Nephron progenitor cell (in vitro differentiated cells): Measurements from ENCODE around the gene PDE2A.
A peak's percentile ranks its signal among the peaks of the same experiment; 100 is the strongest.

ENCODE experiments used
- DNase-seq: peaks from one replicate; pipeline ENCODE4 v3.0.0; 2021
- H3K27ac Mint-ChIP-seq: 2 replicates; pipeline ENCODE4 v1.8.0; 2021; ENCODE audit warnings: mild to moderate bottlenecking, moderate library complexity, mixed read lengths
- H3K27me3 Mint-ChIP-seq: 2 replicates; pipeline ENCODE4 v1.8.0; 2021; ENCODE audit warnings: mild to moderate bottlenecking, low read depth, mixed read lengths; ENCODE audit not compliant: poor library complexity
- H3K36me3 Mint-ChIP-seq: 2 replicates; pipeline ENCODE4 v1.8.0; 2021; ENCODE audit warnings: low read depth, mixed read lengths
- H3K4me1 Mint-ChIP-seq: 2 replicates; pipeline ENCODE4 v1.8.0; 2021; ENCODE audit warnings: mixed read lengths
- H3K4me3 Mint-ChIP-seq: 2 replicates; pipeline ENCODE4 v1.8.0; 2021; ENCODE audit warnings: mild to moderate bottlenecking, moderate library complexity, mixed read lengths
- H3K9me3 Mint-ChIP-seq: 2 replicates; pipeline ENCODE4 v1.8.0; 2021; ENCODE audit warnings: mild to moderate bottlenecking, moderate library complexity, mixed read lengths
- TF ChIP-seq, protein P1 (sequence below): fragments of 200-600 bp; sonication (generic); IDR thresholded peaks from 2 replicates; pipeline ENCODE4 v1.5.0; 2021; ENCODE audit warnings: antibody characterized with exemption

The PDE2A gene

DNA sequence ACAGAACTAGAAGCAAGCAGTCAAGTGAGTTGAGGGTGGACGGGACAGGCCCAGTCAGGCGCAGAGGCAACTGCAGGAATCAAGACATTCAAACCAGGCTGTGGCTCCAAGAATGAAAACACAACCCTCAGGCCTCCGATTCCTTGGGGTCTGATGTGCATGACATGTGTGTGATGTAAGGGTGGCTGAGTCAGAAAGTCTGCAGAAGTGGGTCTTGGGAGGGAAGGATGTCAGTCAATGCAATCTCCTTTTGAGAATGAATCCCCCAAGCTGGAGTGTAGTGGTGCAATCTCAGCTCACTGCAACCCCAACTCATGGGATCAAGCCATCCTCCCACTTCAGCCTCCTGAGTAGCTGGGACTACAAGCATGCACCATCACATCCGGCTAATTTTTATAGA lies 15.9 kb upstream of the PDE2A start:
- Mint-ChIP-seq H3K9me3 (no peaks in the 10 kb centered on the region), H3K27ac (peak overlapping the region; percentile 10), H3K4me3 (no peak overlapping the region), H3K36me3 (peaks cover 38% of the 10 kb centered on the region), H3K4me1 (peaks cover 12% of the 10 kb centered on the region), H3K27me3 (no peaks in the 10 kb centered on the region)
- TF ChIP-seq, protein P1, sequence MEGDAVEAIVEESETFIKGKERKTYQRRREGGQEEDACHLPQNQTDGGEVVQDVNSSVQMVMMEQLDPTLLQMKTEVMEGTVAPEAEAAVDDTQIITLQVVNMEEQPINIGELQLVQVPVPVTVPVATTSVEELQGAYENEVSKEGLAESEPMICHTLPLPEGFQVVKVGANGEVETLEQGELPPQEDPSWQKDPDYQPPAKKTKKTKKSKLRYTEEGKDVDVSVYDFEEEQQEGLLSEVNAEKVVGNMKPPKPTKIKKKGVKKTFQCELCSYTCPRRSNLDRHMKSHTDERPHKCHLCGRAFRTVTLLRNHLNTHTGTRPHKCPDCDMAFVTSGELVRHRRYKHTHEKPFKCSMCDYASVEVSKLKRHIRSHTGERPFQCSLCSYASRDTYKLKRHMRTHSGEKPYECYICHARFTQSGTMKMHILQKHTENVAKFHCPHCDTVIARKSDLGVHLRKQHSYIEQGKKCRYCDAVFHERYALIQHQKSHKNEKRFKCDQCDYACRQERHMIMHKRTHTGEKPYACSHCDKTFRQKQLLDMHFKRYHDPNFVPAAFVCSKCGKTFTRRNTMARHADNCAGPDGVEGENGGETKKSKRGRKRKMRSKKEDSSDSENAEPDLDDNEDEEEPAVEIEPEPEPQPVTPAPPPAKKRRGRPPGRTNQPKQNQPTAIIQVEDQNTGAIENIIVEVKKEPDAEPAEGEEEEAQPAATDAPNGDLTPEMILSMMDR: no peak
- no peak for DNase-seq

DNA sequence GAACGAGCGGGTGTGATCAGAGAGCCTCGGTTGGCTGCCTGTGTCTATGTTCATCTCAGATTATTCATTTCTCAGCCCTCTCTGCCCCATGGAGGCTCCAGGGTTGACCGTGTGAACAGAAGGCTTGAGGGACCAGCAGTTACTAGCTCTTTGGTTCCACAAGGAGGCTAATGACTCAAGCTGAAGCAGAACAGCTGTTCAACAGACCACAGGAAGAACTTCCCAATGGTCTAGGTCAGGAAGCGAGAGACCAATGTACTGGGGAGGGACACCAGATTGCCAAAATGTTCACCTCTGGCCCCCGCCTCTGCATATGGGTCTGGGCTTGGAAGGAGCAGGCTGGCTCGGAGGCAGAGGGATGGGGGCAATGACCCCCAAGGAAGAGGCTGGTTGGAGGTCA lies 14.7 kb upstream of the PDE2A start:
- no peak overlapping the region for H3K27ac Mint-ChIP-seq
- peaks cover 12% of the 10 kb centered on the region for H3K4me1 Mint-ChIP-seq
- peaks cover 29% of the 10 kb centered on the region for H3K36me3 Mint-ChIP-seq
- TF ChIP-seq, protein P1: no peak
- no peaks in the 10 kb centered on the region for H3K9me3 Mint-ChIP-seq
- H3K4me3 Mint-ChIP-seq: no peak overlapping the region
- H3K27me3 Mint-ChIP-seq: no peaks in the 10 kb centered on the region
- no peak for DNase-seq

DNA sequence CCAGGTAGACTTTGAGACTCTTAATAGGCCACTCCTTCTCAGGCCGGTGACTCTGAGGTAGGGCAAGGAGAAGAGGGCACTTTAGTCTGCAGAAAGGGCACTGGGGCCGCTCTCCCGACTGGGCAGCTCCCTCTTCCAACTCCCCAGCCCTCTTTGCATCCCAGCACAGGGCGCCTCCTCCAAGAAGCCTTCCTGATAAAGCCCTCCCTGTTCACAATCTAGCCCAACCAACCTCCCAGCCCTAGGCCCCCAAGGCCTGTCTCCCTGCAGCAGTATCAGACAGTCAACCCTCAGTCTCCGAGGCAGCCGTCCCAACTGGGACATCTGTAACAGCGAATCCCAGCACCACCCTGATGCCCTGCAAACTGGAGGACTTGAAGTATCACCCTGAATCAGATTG lies 14.3 kb upstream of the PDE2A start:
- Mint-ChIP-seq H3K9me3 (no peaks in the 10 kb centered on the region), H3K4me3 (no peak overlapping the region), H3K27me3 (no peaks in the 10 kb centered on the region), H3K27ac (no peak overlapping the region), H3K36me3 (peaks cover 25% of the 10 kb centered on the region), H3K4me1 (peaks cover 12% of the 10 kb centered on the region)
- TF ChIP-seq, protein P1: no peak
- no peak for DNase-seq

DNA sequence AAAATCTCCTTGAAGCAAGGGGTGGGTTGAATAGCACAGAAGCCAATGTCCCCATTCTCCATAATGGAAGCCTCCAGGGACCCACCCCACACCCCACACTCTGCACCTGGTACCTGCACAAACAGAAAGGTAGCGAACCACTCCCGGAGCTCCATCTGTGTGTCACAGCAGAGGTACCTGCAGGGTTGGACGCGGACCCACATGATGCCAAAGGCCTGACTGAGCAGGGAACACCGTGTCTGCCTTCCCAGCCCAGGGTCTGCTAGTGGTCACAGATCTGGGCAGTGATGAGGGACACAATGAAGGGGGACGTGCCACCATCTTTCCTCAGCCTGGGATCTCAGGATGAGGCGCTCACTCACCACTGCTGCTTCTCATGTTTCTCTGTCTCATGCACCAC lies 13.1 kb upstream of the PDE2A start:
- Mint-ChIP-seq H3K27me3 (no peaks in the 10 kb centered on the region), H3K4me3 (no peak overlapping the region), H3K4me1 (peaks cover 12% of the 10 kb centered on the region), H3K9me3 (no peaks in the 10 kb centered on the region), H3K27ac (no peak overlapping the region), H3K36me3 (peaks cover 19% of the 10 kb centered on the region)
- DNase-seq: no peak
- TF ChIP-seq, protein P1: no peak

DNA sequence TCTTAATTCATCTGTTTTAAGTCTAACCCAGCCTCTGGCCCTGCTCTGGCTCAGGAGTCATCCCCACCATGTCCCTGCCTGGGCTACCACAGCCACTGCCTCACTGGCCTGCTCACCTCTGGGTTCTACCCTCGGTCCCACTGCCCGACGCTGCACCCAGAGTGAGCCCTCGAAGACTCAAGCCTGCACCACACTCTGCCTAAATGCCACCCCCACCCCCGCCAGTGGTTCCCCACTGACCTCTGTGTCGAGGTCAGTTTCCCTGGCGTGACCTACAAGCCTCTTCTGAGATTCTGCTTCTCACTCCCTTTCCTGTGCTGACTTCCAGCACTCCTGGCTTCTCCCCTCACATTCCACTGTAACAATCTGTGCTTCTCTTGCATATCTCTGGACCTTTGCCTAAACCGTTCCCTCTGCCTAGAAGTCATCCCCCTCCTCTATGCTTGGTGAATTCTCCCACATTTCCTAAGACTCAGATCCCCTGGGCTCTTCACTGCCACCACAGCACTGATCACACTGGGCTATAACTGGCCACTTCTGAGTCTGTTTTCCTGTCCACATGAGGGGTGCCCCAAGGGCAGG lies 12.5 kb upstream of the PDE2A start:
- no peak overlapping the region for H3K4me3 Mint-ChIP-seq
- peaks cover 12% of the 10 kb centered on the region for H3K4me1 Mint-ChIP-seq
- H3K36me3 Mint-ChIP-seq: peaks cover 15% of the 10 kb centered on the region
- TF ChIP-seq, protein P1: no peak
- DNase-seq: no peak
- no peaks in the 10 kb centered on the region for H3K27me3 Mint-ChIP-seq
- H3K9me3 Mint-ChIP-seq: no peaks in the 10 kb centered on the region
- peak overlapping the region; percentile 30 for H3K27ac Mint-ChIP-seq
